Esophagus muscularis mucosa (tissue), 4 donors: ENCODE data around the gene MYMK. TPM values are rescaled to one million over a fixed set of nuclear protein-coding genes. Genes with fewer than 3 reads are reported as not detected.

ENCODE experiments used
- DNase-seq: peaks from one replicate; pipeline ENCODE4 v3.0.0-alpha.2; 2017; ENCODE audit errors: extremely low spot score
- H3K27ac ChIP-seq, 4 donors: fragments of 200-600 bp; sonication (generic); replicated peaks in 1 of 4; 1 replicate in 3 of 4; 2 replicates in 1 of 4; pipeline ENCODE4 v1.5.1; 2016 to 2019; ENCODE audit warnings: mild to moderate bottlenecking in 1 of 4
- H3K27me3 ChIP-seq, 4 donors: fragments of 200-600 bp; sonication (generic); one replicate each; pipeline versions ENCODE4 v1.5.1 to v1.6.0; 2016 to 2019
- H3K36me3 ChIP-seq, 4 donors: fragments of 200-600 bp; sonication (generic); one replicate each; pipeline ENCODE4 v1.5.1; 2016 to 2019
- H3K4me1 ChIP-seq, 4 donors: fragments of 200-600 bp; sonication (generic); one replicate each; pipeline ENCODE4 v1.5.1; 2016 to 2019
- H3K4me3 ChIP-seq, 4 donors: fragments of 200-600 bp; sonication (generic); 1 replicate in 2 of 4; 2 replicates in 2 of 4; pipeline ENCODE4 v1.5.1; 2016 to 2019; ENCODE audit warnings: mild to moderate bottlenecking in 4 of 4, moderate library complexity in 1 of 4
- H3K9me3 ChIP-seq, 4 donors: fragments of 200-600 bp; sonication (generic); 1 replicate in 3 of 4; 2 replicates in 1 of 4; pipeline ENCODE4 v1.5.1; 2016 to 2019
- CTCF ChIP-seq, 3 experiments: fragments of 200-600 bp in 2 of 3; fragments of 450-650 bp in 1 of 3; sonication (generic) in 2 of 3; IDR thresholded peaks; one replicate each; pipeline ENCODE4 v1.5.1; 2017 to 2019; ENCODE audit warnings: antibody characterized with exemption in 3 of 3, mild to moderate bottlenecking in 2 of 3, moderate library complexity in 1 of 3
- EP300 ChIP-seq: sonication (generic); formaldehyde crosslinking; IDR thresholded peaks from one replicate; pipeline ENCODE4 v1.6.1; 2017; ENCODE audit warnings: antibody characterized with exemption
- POLR2A ChIP-seq: fragments of 450-650 bp; IDR thresholded peaks from one replicate; pipeline ENCODE4 v1.6.1; 2017; ENCODE audit warnings: antibody characterized with exemption, moderate library complexity, mild to moderate bottlenecking, low read depth
- POLR2AphosphoS5 ChIP-seq, 2 donors: sonication (generic); formaldehyde crosslinking; IDR thresholded peaks; one replicate each; pipeline ENCODE4 v1.6.1; 2017; ENCODE audit warnings: antibody characterized with exemption in 2 of 2
- WGBS: methylation state at CpG from one replicate; pipeline ENCODE4 v1.1.5; 2018; 5-methylcytosine and 5-hydroxymethylcytosine counted together
- intact Hi-C: fragments of 100-400 bp; cut with DNase I; formaldehyde crosslinking; loops from one replicate; pipeline ENCODE4 v1.15.1; 2023
- total RNA-seq, 4 donors: library from RNA; depleted of rRNA; stranded (reverse); fragments of >200 nt; gene quantifications; one replicate each; pipeline versions ENCODE4 v1.1.0 to v1.2.1, GENCODE V29; 2016

Gene MYMK
- total RNA-seq, 4 donors from 2014 or later: not detected

- Histone ChIP-seq H3K9me3 (no peaks in the 10 kb centered on the region), H3K27ac (no peak overlapping the region), H3K4me3 (no peak overlapping the region), H3K4me1 (peaks cover 5 to 15% (median 11%) of the 10 kb centered on the region in 4 donors), H3K27me3 (no peaks in the 10 kb centered on the region), H3K36me3 (peaks cover 13 to 60% (median 34%) of the 10 kb centered on the region in 4 donors)
- intact Hi-C loops: loop anchor here (5.0 kb wide), 1 partner anchor 47 kb away; the partner anchor contains the start of gene REXO4
- no peak for DNase-seq
- TF ChIP-seq CTCF (IDR thresholded peaks at IDR 0.05) (no peak), POLR2AphosphoS5 (IDR thresholded peaks at IDR 0.05) (no peak), EP300 (no peak), POLR2A (no peak)
- 73% methylated on average over 5 of the region's 10 CpGs for WGBS
Observed at GRCh38 chr9:133464638-133465037, 60.1 kb downstream of the MYMK start.

Other genes starting within 250 kb of the MYMK start
- gene ABO, start 249.8 kb downstream of the MYMK start, total RNA-seq: 1 to 10 TPM in 2 of 4 donors, under 1 TPM in 2; 0.33 to 3.8 (median 1.2) TPM
- gene SURF6, start 188.8 kb downstream of the MYMK start, total RNA-seq: 10 to 100 TPM; 15.0 to 36.2 (median 27.5) TPM
- gene MED22, start 176.8 kb downstream of the MYMK start, total RNA-seq: 10 to 100 TPM; 20.0 to 44.6 (median 35.5) TPM
- 1,000 to 10,000 TPM; 1,466 to 2,142 (median 1,771) TPM for gene RPL7A, start 176.7 kb downstream of the MYMK start, total RNA-seq
- 10 to 100 TPM; 50.4 to 86.4 (median 69.2) TPM for gene SURF1, start 168.5 kb downstream of the MYMK start, total RNA-seq
- gene SURF2, start 168.4 kb downstream of the MYMK start, total RNA-seq: 10 to 100 TPM; 16.1 to 36.4 (median 28.7) TPM
- 100 to 1,000 TPM in 3 of 4 donors, 10 to 100 TPM in 1; 83.9 to 139 (median 127) TPM for gene SURF4, start 148.9 kb downstream of the MYMK start, total RNA-seq
- gene STKLD1, start 148.6 kb downstream of the MYMK start, total RNA-seq: 1 to 10 TPM in 2 of 4 donors, under 1 TPM in 1, not detected in 1; 0.26 to 2.1 (median 1.0) TPM
- 10 to 100 TPM; 15.0 to 28.9 (median 22.4) TPM for gene REXO4, start 106.9 kb downstream of the MYMK start, total RNA-seq
- gene ADAMTS13, start 102.6 kb downstream of the MYMK start, total RNA-seq: 1 to 10 TPM; 1.3 to 1.7 (median 1.4) TPM
- 10 to 100 TPM; 12.5 to 27.8 (median 19.6) TPM for gene CACFD1, start 65.0 kb downstream of the MYMK start, total RNA-seq
- 1 to 10 TPM; 2.9 to 8.6 (median 5.9) TPM for gene SLC2A6, start 45.9 kb downstream of the MYMK start, total RNA-seq
- 1 to 10 TPM; 2.8 to 6.6 (median 3.2) TPM for gene ADAMTSL2, start 9.7 kb upstream of the MYMK start, total RNA-seq
- not detected for gene FAM163B, start 84.4 kb upstream of the MYMK start, total RNA-seq
- gene DBH, start 111.4 kb upstream of the MYMK start, total RNA-seq: under 1 TPM in 1 of 4 donors, not detected in 3; 0.06 TPM
- gene SARDH, start 213.4 kb upstream of the MYMK start, total RNA-seq: 1 to 10 TPM in 1 of 4 donors, under 1 TPM in 3; 0.39 to 2.9 (median 0.51) TPM